Heart left ventricle (tissue), 13 donors: Measurements from ENCODE around the gene SLC5A8.

Experiments
- POLR2A ChIP-seq, 2 donors: fragments of 450-650 bp; IDR thresholded peaks; one replicate each; pipeline ENCODE4 v1.6.1; 2017; ENCODE audit warnings: antibody characterized with exemption in 2 of 2, mild to moderate bottlenecking in 2 of 2, moderate library complexity in 2 of 2
- TF ChIP-seq, protein P1 (sequence below), 12 donors: fragments of 200-600 bp; sonication (generic) in 4 of 12; IDR thresholded peaks; one replicate each; pipeline versions ENCODE4 v1.5.0 to v1.8.0; 2018 to 2022; ENCODE audit warnings: antibody characterized with exemption in 12 of 12, mild to moderate bottlenecking in 5 of 12
- donor health status: ischemic (EF 13 %, LVEDD 7.1; RV severe dilation, severe dysfunction).
- donor health status: DM: no; HTN: yes; CAD: no.
- donor health status: DM: no; HTN: no; CAD: no.
- donor health status: ischemic (EF 25% LVEDD 6.9; RV normal size, moderate dysfunction).
- donor health status: ischemic (EF 25% LVEDD 5.7; RV mildly dilated, moderate dysfunction).
- donor health status: ischemic (EF 35%, LVEDD 5.7; RV mildly dilated, moderate dysfunction).
- donor health status: nonischemic (EF 11% LVEDD 7.7; RV severe dilation, severe dysfunction).
- donor health status: DM: yes; HTN: yes; CAD: no.
- donor health status: PGD.
- donor health status: ischemic (EF 29% LVEDD 5.4; RV normal size, mild dysfunction).
- donor health status: nonischemic (EF 23%, LVEDD 6.1; RV moderate dilation, normal function).

DNA sequence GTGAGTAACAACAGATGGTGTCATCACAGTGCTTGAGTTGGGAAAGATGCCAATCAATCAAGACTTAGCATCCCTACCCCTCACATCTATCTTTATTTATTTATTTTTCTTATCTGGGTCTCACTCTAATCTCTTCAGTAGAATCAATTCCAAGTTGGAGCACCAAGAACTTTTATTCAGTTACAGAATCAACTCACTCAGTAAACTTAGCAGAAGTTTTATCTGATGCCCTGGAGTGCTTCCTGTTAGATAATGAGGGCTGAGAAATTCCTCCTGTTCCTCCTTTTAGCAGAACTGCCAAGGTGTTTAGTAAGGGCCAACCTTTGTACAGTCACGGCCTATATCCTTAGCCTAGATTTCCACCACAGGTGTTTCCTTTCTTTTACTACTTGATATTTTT lies 11.3 kb upstream of the SLC5A8 start:
- TF ChIP-seq, protein P1, sequence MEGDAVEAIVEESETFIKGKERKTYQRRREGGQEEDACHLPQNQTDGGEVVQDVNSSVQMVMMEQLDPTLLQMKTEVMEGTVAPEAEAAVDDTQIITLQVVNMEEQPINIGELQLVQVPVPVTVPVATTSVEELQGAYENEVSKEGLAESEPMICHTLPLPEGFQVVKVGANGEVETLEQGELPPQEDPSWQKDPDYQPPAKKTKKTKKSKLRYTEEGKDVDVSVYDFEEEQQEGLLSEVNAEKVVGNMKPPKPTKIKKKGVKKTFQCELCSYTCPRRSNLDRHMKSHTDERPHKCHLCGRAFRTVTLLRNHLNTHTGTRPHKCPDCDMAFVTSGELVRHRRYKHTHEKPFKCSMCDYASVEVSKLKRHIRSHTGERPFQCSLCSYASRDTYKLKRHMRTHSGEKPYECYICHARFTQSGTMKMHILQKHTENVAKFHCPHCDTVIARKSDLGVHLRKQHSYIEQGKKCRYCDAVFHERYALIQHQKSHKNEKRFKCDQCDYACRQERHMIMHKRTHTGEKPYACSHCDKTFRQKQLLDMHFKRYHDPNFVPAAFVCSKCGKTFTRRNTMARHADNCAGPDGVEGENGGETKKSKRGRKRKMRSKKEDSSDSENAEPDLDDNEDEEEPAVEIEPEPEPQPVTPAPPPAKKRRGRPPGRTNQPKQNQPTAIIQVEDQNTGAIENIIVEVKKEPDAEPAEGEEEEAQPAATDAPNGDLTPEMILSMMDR (IDR thresholded peaks at IDR 0.05) = no peak
- no peak for TF ChIP-seq POLR2A (IDR thresholded peaks at IDR 0.05)
